ENCODE data around the gene USP24.

USP24 gene

GRCh38 chr1:55217226-55217986 lies 2.2 kb upstream of the USP24 start:
- no peak overlapping the region for H3K4me3 ChIP-seq (ENCODE audit: low read depth, low read length)
- no peak for DNase-seq (ENCODE audit: low read depth)
- TF ChIP-seq CTCF (IDR thresholded peaks at IDR 0.05; ENCODE audit: low read depth, low read length, missing control alignments): no peak

GRCh38 chr1:55216096-55216495 lies 932 bp upstream of the USP24 start:
- H3K4me3 ChIP-seq (ENCODE audit: low read depth, low read length): peak overlapping the region; percentile 98
- no peak for TF ChIP-seq CTCF (IDR thresholded peaks at IDR 0.05; ENCODE audit: low read depth, low read length, missing control alignments)
- no peak for DNase-seq (ENCODE audit: low read depth)

DNA sequence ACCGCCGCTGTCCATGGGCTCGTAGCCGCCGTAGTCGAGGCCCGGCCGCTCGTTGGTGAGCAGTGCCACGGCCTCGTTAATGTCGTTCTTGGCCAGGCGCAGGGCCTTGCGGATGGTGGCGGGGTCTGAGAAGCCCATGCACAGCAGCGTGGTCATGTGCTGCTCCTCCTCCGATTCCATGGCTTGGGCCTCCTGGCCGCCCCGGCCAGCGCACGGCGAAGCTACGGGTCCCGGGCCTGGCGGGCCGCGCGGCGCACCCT lies 300 bp downstream of the USP24 start:
- no peak for DNase-seq (ENCODE audit: low read depth)
- peak overlapping the region; percentile 98 for H3K4me3 ChIP-seq (ENCODE audit: low read depth, low read length)
- TF ChIP-seq CTCF (IDR thresholded peaks at IDR 0.05; ENCODE audit: low read depth, low read length, missing control alignments): no peak

DNA sequence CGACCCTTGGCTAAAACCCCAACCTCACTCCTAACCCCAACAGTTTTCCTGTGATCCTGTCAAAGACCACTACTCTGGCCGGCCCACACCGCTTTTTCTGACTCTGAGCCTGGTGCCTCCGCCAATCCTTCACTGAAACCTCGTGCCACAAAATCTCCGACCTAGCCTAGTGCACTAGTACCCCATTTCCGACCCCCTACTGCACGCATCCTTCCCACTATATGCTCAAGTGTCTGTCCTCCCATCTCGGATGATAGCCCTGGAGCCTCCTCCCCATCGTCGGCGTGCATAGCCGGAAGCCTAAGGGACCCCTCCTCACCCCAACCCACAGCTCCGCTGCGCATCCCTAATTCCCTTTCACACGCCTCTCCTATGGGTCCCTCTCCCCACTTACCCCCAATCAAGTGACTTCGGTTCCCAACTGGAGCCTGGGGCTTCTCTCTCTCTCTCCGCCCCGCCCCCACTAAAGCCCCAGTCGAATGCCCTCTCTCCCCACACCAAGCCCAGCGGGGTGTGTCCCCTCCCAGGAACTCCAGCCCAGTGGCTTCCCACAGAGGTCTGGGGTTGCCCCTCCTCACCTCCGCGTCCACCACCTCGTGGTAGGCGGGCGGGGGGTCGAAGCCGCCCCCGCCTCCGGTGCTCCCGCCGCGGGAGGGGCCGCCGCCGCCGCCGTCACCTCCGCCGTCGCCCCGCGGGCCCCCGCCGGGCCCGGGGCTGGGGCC lies 791 bp downstream of the USP24 start:
- H3K4me3 ChIP-seq (ENCODE audit: low read depth, low read length): peak overlapping the region; percentile 98
- no peak for DNase-seq (ENCODE audit: low read depth)
- TF ChIP-seq CTCF (IDR thresholded peaks at IDR 0.05; ENCODE audit: low read depth, low read length, missing control alignments): no peak

GRCh38 chr1:55213885-55214211 lies 1.3 kb downstream of the USP24 start:
- no peak for TF ChIP-seq CTCF (IDR thresholded peaks at IDR 0.05; ENCODE audit: low read depth, low read length, missing control alignments)
- DNase-seq (ENCODE audit: low read depth): no peak
- peak overlapping the region; percentile 98 for H3K4me3 ChIP-seq (ENCODE audit: low read depth, low read length)

DNA sequence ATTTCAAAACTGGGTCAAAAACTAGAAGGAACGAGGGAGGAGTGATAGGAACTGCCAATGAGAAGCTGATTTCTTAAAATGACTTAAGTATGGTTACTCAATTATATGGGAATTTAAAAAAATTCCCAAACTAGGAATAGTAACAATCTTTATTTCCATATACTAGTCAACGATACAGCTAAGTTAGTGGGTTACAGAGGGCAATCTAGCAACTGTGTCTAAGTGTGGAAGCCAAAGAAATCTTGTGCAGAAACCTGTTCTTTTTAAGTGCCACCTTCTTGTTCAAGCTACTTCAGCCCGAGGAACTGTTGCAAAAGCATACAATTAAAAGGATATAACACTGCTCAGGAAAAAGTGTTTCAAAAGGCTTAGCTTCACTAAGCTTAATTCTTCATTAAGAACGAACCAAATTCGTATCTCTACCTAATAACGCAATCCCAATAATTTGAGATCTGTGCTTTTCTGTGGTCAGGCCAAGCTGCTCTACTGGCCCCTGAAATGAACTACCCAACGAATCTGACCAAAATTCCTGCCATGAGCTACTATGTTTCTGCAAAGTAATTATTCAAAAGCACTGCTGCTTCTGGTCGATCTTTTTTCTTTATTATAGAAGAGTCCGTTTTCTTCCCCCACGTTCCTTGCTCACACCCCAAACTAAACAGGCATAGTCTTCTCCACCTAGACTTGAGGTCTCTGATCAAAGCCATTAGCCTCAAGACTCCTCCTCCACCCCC lies 1.8 kb downstream of the USP24 start:
- H3K4me3 ChIP-seq (ENCODE audit: low read depth, low read length): peak overlapping the region; percentile 98
- no peak for TF ChIP-seq CTCF (IDR thresholded peaks at IDR 0.05; ENCODE audit: low read depth, low read length, missing control alignments)
- no peak for DNase-seq (ENCODE audit: low read depth)

Measured in GM12864 (cell line).